ENCODE data around the gene GJA9.
"Not testable (repeated sequence)": the region's sequence is repeated elsewhere in the genome, so short reads cannot be mapped to it uniquely, and the experiment has no call there.

GJA9 gene

GRCh38 chr1:38881487-38881886, at the start of gene GJA9:
Gene GJA9, minus strand, starts transcription at chr1:38881587. Its CDS starts 5,489 bp downstream, at chr1:38876098.
- H3K9me3 ChIP-seq (ENCODE audit: low read length): no peaks in the 10 kb centered on the region
- H3K4me3 ChIP-seq (ENCODE audit: low read depth in 1 of 2, low read length in 2 of 2): no peak within 1 kb of the TSS
- no peak within 1 kb of the TSS for H3K27ac ChIP-seq (ENCODE audit: low read depth, low read length)
- H3K4me1 ChIP-seq (ENCODE audit: insufficient read depth, low read length): no peaks in the 10 kb centered on the region
- H3K27me3 ChIP-seq (ENCODE audit: control insufficient read depth in 1 of 2, insufficient read depth in 2 of 2, low read length in 2 of 2): no peaks in the 10 kb centered on the region
- H3K9ac ChIP-seq (ENCODE audit: low read length): no peak within 1 kb of the TSS
- no peaks in the 10 kb centered on the region for H3K36me3 ChIP-seq (ENCODE audit: insufficient read depth, low read length)

GRCh38 chr1:38929476-38929875, 48.1 kb upstream of the GJA9 start:
- Histone ChIP-seq H3K4me3 (ENCODE audit: low read depth in 1 of 2, low read length in 2 of 2) (no peak overlapping the region), H3K27ac (ENCODE audit: low read depth, low read length) (no peak overlapping the region), H3K27me3 (ENCODE audit: control insufficient read depth in 1 of 2, insufficient read depth in 2 of 2, low read length in 2 of 2) (no peaks in the 10 kb centered on the region), H3K36me3 (ENCODE audit: insufficient read depth, low read length) (no peaks in the 10 kb centered on the region), H3K9me3 (ENCODE audit: low read length) (no peaks in the 10 kb centered on the region), H3K4me1 (ENCODE audit: insufficient read depth, low read length) (no peaks in the 10 kb centered on the region), H3K9ac (ENCODE audit: low read length) (no peak overlapping the region)

GRCh38 chr1:38929054-38929453, 47.7 kb upstream of the GJA9 start:
- Histone ChIP-seq H3K36me3 (ENCODE audit: insufficient read depth, low read length) (no peaks in the 10 kb centered on the region), H3K27ac (ENCODE audit: low read depth, low read length) (no peak overlapping the region), H3K9ac (ENCODE audit: low read length) (no peak overlapping the region), H3K27me3 (ENCODE audit: control insufficient read depth in 1 of 2, insufficient read depth in 2 of 2, low read length in 2 of 2) (no peaks in the 10 kb centered on the region), H3K4me1 (ENCODE audit: insufficient read depth, low read length) (no peaks in the 10 kb centered on the region), H3K9me3 (ENCODE audit: low read length) (no peaks in the 10 kb centered on the region), H3K4me3 (ENCODE audit: low read depth in 1 of 2, low read length in 2 of 2) (no peak overlapping the region)

- Histone ChIP-seq H3K27me3 (ENCODE audit: control insufficient read depth in 1 of 2, insufficient read depth in 2 of 2, low read length in 2 of 2) (no peaks in the 10 kb centered on the region), H3K36me3 (ENCODE audit: insufficient read depth, low read length) (no peaks in the 10 kb centered on the region), H3K9me3 (ENCODE audit: low read length) (no peaks in the 10 kb centered on the region), H3K27ac (ENCODE audit: low read depth, low read length) (no peak overlapping the region), H3K4me1 (ENCODE audit: insufficient read depth, low read length) (no peaks in the 10 kb centered on the region), H3K4me3 (ENCODE audit: low read depth in 1 of 2, low read length in 2 of 2) (no peak overlapping the region), H3K9ac (ENCODE audit: low read length) (no peak overlapping the region)
These were observed 44.7 kb upstream of the GJA9 start for GRCh38 chr1:38926091-38926490.

GRCh38 chr1:38925391-38925790, 44.0 kb upstream of the GJA9 start:
- Histone ChIP-seq H3K36me3 (ENCODE audit: insufficient read depth, low read length) (no peaks in the 10 kb centered on the region), H3K4me3 (ENCODE audit: low read depth in 1 of 2, low read length in 2 of 2) (no peak overlapping the region)

GRCh38 chr1:38923607-38924006, 42.2 kb upstream of the GJA9 start:
- Histone ChIP-seq H3K36me3 (ENCODE audit: insufficient read depth, low read length) (no peaks in the 10 kb centered on the region), H3K27ac (ENCODE audit: low read depth, low read length) (no peak overlapping the region), H3K4me3 (ENCODE audit: low read depth in 1 of 2, low read length in 2 of 2) (no peak overlapping the region), H3K9ac (ENCODE audit: low read length) (no peak overlapping the region), H3K9me3 (ENCODE audit: low read length) (no peaks in the 10 kb centered on the region), H3K27me3 (ENCODE audit: control insufficient read depth in 1 of 2, insufficient read depth in 2 of 2, low read length in 2 of 2) (no peaks in the 10 kb centered on the region), H3K4me1 (ENCODE audit: insufficient read depth, low read length) (no peaks in the 10 kb centered on the region)

More at GRCh38 chr1:38925391-38925790, 44.0 kb upstream of the GJA9 start:
- Histone ChIP-seq H3K9ac (ENCODE audit: low read length) (no peak overlapping the region), H3K4me1 (ENCODE audit: insufficient read depth, low read length) (no peaks in the 10 kb centered on the region), H3K27me3 (ENCODE audit: control insufficient read depth in 1 of 2, insufficient read depth in 2 of 2, low read length in 2 of 2) (no peaks in the 10 kb centered on the region), H3K9me3 (ENCODE audit: low read length) (no peaks in the 10 kb centered on the region), H3K27ac (ENCODE audit: low read depth, low read length) (no peak overlapping the region)

- Histone ChIP-seq H3K27ac (ENCODE audit: low read depth, low read length) (no peak overlapping the region), H3K9ac (ENCODE audit: low read length) (no peak overlapping the region), H3K4me1 (ENCODE audit: insufficient read depth, low read length) (no peaks in the 10 kb centered on the region), H3K27me3 (ENCODE audit: control insufficient read depth in 1 of 2, insufficient read depth in 2 of 2, low read length in 2 of 2) (no peaks in the 10 kb centered on the region), H3K9me3 (ENCODE audit: low read length) (no peaks in the 10 kb centered on the region), H3K36me3 (ENCODE audit: insufficient read depth, low read length) (no peaks in the 10 kb centered on the region), H3K4me3 (ENCODE audit: low read depth in 1 of 2, low read length in 2 of 2) (no peak overlapping the region)
These were observed 37.7 kb upstream of the GJA9 start for GRCh38 chr1:38919130-38919529.

- Histone ChIP-seq H3K4me1 (ENCODE audit: insufficient read depth, low read length) (no peaks in the 10 kb centered on the region), H3K27me3 (ENCODE audit: control insufficient read depth in 1 of 2, insufficient read depth in 2 of 2, low read length in 2 of 2) (no peaks in the 10 kb centered on the region), H3K9me3 (ENCODE audit: low read length) (no peaks in the 10 kb centered on the region), H3K4me3 (ENCODE audit: low read depth in 1 of 2, low read length in 2 of 2) (no peak overlapping the region), H3K36me3 (ENCODE audit: insufficient read depth, low read length) (no peaks in the 10 kb centered on the region), H3K9ac (ENCODE audit: low read length) (no peak overlapping the region), H3K27ac (ENCODE audit: low read depth, low read length) (no peak overlapping the region)
These were observed 37.2 kb upstream of the GJA9 start for GRCh38 chr1:38918568-38918967.

- Histone ChIP-seq H3K9ac (ENCODE audit: low read length) (no peak overlapping the region), H3K4me3 (ENCODE audit: low read depth in 1 of 2, low read length in 2 of 2) (no peak overlapping the region), H3K36me3 (ENCODE audit: insufficient read depth, low read length) (no peaks in the 10 kb centered on the region), H3K27me3 (ENCODE audit: control insufficient read depth in 1 of 2, insufficient read depth in 2 of 2, low read length in 2 of 2) (no peaks in the 10 kb centered on the region), H3K9me3 (ENCODE audit: low read length) (no peaks in the 10 kb centered on the region), H3K4me1 (ENCODE audit: insufficient read depth, low read length) (no peaks in the 10 kb centered on the region), H3K27ac (ENCODE audit: low read depth, low read length) (no peak overlapping the region)
These were observed 36.4 kb upstream of the GJA9 start for GRCh38 chr1:38917772-38918171.

GRCh38 chr1:38917337-38917736, 36.0 kb upstream of the GJA9 start:
- Histone ChIP-seq H3K27me3 (ENCODE audit: control insufficient read depth in 1 of 2, insufficient read depth in 2 of 2, low read length in 2 of 2) (no peaks in the 10 kb centered on the region), H3K4me1 (ENCODE audit: insufficient read depth, low read length) (no peaks in the 10 kb centered on the region), H3K9me3 (ENCODE audit: low read length) (no peaks in the 10 kb centered on the region), H3K27ac (ENCODE audit: low read depth, low read length) (no peak overlapping the region), H3K9ac (ENCODE audit: low read length) (no peak overlapping the region), H3K4me3 (ENCODE audit: low read depth in 1 of 2, low read length in 2 of 2) (no peak overlapping the region), H3K36me3 (ENCODE audit: insufficient read depth, low read length) (no peaks in the 10 kb centered on the region)

GRCh38 chr1:38915352-38915948, 34.1 kb upstream of the GJA9 start:
- Histone ChIP-seq H3K4me3 (ENCODE audit: low read depth in 1 of 2, low read length in 2 of 2) (no peak overlapping the region), H3K27me3 (ENCODE audit: control insufficient read depth in 1 of 2, insufficient read depth in 2 of 2, low read length in 2 of 2) (no peaks in the 10 kb centered on the region), H3K27ac (ENCODE audit: low read depth, low read length) (no peak overlapping the region), H3K36me3 (ENCODE audit: insufficient read depth, low read length) (no peaks in the 10 kb centered on the region), H3K9ac (ENCODE audit: low read length) (no peak overlapping the region), H3K4me1 (ENCODE audit: insufficient read depth, low read length) (no peaks in the 10 kb centered on the region), H3K9me3 (ENCODE audit: low read length) (no peaks in the 10 kb centered on the region)

- H3K9me3 ChIP-seq (ENCODE audit: low read length); H3K4me3 ChIP-seq (ENCODE audit: low read depth in 1 of 2, low read length in 2 of 2); H3K4me1 ChIP-seq (ENCODE audit: insufficient read depth, low read length); H3K27ac ChIP-seq (ENCODE audit: low read depth, low read length); H3K9ac ChIP-seq (ENCODE audit: low read length); H3K36me3 ChIP-seq (ENCODE audit: insufficient read depth, low read length); H3K27me3 ChIP-seq (ENCODE audit: control insufficient read depth in 1 of 2, insufficient read depth in 2 of 2, low read length in 2 of 2): not testable (repeated sequence)
These were observed 33.5 kb upstream of the GJA9 start for GRCh38 chr1:38914908-38915307.
